UCSD-AML1 (cell line): ENCODE results near the gene ADAMTS15.

ENCODE experiments used
- DNase-seq: peaks from one replicate; lab custom pipeline; 2025; ENCODE audit not compliant: unreplicated experiment; lab: John Stamatoyannopoulos, UW

Gene ADAMTS15

DNA sequence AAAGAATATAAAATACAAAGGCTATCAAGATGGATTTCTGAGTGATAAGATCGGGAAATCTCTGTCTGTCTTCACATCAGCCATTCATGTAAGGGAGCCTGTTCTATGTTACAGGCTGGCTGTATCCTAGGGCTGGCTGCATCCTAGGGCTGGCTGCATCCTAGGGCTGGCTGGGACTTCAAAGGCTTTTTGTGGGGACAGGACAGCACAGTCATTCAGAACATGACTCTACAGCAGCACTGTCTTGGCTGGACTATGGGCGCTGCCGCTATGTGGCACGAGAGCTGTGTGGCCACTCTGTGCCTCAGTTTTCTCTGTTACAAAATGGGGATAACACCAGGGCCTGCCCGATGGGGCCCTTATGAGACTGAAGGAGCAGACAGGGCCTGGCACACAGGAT, 30.2 kb upstream of the ADAMTS15 start:
- DNase-seq = no peak

DNA sequence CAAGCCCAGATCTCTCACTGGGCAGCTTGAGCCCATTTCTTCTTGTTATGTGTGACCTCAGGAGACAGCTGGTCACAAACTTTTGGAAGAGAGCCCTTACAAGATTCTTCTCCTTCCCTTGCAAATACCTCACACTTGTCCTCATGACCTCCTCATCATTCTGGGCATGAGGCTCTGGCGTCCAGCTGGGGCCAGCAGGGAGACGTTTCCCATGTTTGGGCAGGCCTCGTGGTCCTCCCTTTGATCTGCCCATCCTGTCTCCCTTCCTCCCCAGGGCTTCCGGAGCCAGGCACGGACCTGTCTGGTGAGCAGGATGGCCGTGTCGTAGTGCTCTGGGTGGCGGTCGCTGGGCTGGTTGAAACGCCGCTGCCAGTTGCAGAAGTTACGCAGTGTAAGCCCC, 29.7 kb upstream of the ADAMTS15 start:
- no peak for DNase-seq

GRCh38 chr11:130420478-130421198, 27.8 kb upstream of the ADAMTS15 start:
- DNase-seq = no peak

- DNase-seq = no peak
These were observed 27.3 kb upstream of the ADAMTS15 start for GRCh38 chr11:130421199-130421585.

GRCh38 chr11:130421697-130422096, 26.7 kb upstream of the ADAMTS15 start:
- no peak for DNase-seq

- no peak for DNase-seq
These were observed 26.0 kb upstream of the ADAMTS15 start for GRCh38 chr11:130422251-130422995.

GRCh38 chr11:130423541-130424142, 24.8 kb upstream of the ADAMTS15 start:
- no peak for DNase-seq

DNA sequence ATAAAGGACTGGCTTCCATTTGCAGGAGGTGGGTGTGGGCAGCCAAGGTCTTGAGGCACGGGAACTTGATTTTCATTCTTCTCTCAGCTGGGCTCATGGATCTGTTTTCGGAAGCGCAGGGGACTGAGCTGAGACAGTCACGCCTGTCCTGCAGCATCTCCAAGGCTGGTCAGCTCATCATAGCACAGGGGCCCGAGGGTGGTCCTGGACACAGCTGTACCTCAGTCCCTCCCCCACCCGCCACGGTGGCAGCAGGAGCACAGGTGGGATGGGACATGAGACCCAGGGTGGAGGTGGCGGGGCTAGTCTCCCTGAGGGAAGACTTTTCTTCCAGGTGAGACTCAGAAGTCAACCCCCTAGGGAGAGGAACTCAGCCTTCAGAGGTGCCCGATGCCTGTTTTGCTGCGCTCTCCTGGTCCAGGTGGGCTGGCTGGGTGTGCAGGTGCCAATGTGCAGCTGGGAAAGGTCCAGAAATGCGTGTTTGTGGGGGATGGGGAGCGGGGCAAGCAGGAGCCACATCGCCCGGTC, 23.8 kb upstream of the ADAMTS15 start:
- DNase-seq = no peak

- DNase-seq = no peak
These were observed 23.3 kb upstream of the ADAMTS15 start for GRCh38 chr11:130425156-130425555.

DNA sequence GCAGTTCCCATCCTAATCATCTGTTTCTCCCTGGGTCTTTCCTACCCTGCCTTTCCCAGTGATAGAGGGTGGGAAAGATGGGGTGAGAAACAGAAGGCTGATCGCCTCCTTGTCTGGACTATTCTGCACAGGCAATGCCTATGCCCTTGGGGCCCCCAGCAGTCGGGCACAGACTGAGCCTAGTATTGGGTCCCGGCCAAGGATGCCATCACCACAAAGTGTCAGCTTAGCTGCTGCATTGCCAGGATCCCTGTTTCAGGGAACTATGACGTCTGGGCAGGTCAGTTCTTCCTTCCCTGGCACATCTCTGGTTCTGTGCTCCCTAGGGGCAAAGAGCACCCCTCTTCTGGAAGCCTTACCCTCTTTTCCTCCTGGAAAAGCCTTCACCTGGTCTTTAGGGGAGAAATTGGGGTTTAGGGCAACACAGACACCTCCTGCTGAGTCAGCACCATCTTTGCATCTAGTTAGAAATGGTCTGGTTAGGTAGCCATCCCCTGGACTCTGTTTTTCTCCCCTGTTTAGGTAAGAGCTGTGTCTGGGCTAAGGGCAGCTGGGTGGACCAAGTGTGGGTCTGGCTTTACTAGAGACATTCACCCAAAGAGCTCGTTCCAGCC, 22.1 kb upstream of the ADAMTS15 start:
- DNase-seq = no peak

- no peak for DNase-seq
These were observed 21.6 kb upstream of the ADAMTS15 start for GRCh38 chr11:130426837-130427341.

- DNase-seq = no peak
These were observed 20.7 kb upstream of the ADAMTS15 start for GRCh38 chr11:130427581-130428315.

GRCh38 chr11:130428316-130429119, 19.9 kb upstream of the ADAMTS15 start, which contains the start of gene ADAMTS8:
TSS of gene ADAMTS8 (minus strand) at chr11:130428609. CDS start at chr11:130428286, 323 bp downstream.
- no peak for DNase-seq

- no peak for DNase-seq
These were observed 19.2 kb upstream of the ADAMTS15 start for GRCh38 chr11:130429120-130429681.

GRCh38 chr11:130429983-130430382, 18.5 kb upstream of the ADAMTS15 start:
- DNase-seq = no peak

DNA sequence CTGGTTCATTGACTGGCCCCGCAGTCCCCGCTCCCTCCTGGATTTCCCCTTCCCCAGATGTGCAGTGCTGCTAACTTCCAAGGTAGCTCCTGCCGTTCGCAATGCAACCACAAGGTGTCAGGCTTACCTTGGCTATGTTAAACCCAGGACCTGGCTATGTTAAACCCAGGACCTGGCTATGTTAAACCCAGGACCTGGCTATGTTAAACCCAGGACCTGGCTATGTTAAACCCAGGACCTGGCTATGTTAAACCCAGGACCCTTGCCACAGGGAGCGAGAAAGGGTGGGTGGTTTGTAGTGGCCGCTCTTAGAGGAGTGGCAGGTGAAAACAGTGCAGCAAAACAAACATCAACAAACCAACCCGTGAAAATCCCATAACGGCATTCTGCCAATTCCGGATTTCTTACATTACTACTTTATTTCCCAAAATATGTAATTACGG, 17.1 kb upstream of the ADAMTS15 start:
- DNase-seq = peak; percentile 61

DNA sequence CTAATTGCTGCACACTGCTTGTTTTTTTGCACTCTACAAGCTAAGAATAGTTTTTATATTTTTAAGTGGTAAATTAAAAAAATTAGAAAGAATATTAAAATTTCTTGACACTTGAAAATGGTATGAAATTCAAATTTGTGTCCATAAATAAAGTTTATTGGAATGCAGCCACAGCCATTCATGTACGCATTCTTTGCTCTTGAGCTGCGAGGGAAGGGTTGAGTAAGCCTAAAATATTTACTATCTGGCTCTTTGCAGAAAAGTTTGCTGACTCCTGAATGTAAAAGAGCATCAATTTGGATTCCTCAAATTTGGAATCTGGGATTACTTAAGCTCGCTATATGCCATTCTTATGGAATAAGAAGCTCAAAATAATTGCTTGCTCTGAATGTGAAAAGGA, 16.6 kb upstream of the ADAMTS15 start:
- DNase-seq = no peak

GRCh38 chr11:130433357-130433756, 15.1 kb upstream of the ADAMTS15 start:
- no peak for DNase-seq

DNA sequence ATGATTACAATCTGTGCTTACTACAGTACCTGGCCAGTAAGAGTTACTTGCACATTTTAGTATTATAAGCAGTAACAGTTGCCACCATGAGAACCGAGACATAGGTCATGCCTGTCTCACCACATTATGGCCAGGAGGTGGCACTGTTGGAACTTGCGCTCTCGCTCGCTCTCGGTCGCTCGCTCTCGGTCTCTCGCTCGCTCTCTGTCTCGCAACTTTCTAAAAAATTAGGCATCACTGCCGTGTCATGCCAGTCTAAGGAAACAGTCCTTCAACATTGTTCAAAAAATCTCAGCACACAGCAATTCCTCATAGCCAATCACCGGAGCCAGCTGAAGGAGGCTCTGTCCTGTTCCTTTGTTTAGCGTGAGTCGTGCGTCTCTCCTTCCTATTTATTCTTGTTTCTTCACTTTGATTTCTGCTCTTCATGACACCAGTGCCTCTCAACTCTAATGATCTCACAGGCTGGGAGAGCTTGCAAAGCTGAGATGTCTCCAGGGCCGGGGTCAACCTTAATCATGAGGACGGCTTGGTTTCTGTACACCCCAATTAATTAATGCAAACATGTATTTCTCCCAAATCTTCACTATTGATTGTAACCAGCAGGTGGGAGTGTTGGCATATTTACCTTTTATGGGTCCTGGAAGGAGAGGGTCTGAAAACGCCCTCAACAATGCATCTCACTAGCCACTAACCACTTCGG, 13.8 kb upstream of the ADAMTS15 start:
- DNase-seq = peak; percentile 54
